ENCODE results near the gene PSMD11. TPM values are rescaled to one million over a fixed set of nuclear protein-coding genes. Genes with fewer than 3 reads are reported as not detected.
A peak's percentile ranks its signal among the peaks of the same experiment; 100 is the strongest.

PSMD11 gene
- total RNA-seq, 2 donors from 2014 or later: 108 to 161 TPM

DNA sequence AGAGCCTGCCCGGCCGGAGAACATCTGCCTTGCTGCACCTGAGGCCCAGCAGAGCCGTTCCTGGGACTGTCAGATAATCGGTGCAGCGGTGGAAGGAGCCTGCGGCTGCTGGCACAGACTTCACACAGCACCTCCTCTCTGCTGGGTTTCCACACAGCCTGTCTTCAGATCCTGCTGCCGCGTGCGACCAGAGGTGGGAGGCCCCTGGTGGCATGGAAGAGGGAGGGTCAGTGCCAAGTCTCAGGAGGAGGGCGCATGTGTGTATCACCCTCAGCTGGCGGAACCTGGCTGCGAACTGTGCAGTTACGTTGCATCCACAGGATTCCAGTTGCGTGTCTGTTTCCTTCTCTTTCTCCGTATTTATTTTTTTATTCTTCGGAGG, 45.8 kb downstream of the PSMD11 start:
- Mint-ChIP-seq H3K27me3 (no peaks in the 10 kb centered on the region), H3K4me1 (peaks cover 20% of the 10 kb centered on the region), H3K9me3 (no peaks in the 10 kb centered on the region), H3K36me3 (ENCODE audit: low read depth) (peaks cover 39% of the 10 kb centered on the region), H3K27ac (no peak overlapping the region), H3K4me3 (peak overlapping the region; percentile 94)
- ATAC-seq (replicated peaks): no peak

DNA sequence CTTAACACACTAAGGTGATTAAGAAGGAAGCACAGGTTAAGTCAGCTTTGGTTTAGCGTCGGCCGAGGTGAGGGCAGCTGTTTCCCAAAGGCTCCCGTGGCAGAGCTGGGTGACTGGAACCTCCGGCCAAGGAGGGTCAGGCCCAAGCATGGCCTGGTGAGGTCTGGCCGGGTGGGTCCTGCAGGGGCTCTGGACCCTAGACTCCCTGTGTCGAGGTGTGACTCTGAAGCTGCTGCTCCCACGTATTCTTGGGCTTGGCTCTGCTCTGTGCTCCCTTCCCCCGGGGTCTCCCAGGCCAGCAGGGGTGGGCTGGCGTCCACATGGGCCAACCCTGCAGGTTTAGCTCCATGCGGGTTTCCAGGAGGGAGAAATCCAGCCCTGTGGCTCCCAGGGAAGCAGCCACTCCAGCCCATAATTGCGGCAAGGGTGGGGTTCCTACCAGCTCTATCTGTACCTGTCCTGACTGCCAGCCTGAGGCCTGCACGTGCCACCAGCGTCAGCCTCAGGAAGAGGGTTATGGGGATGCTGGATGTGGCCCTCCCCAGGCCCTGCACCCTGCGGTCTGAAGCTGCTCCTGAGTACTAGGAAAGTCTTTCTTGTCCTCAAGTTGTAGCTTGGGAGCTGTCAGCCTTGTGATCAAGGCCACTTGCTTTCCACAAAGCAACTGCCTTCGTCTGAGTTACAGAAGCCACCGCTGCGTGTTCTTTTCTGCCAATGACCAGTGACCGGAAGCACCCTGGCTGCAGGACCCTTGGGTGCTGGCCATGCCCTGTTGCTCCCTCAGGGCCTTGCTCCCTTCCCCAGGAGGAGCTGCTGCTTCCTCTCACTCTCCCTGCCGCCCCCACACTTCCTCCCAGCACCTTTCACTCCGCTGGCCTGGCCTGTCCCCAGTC, 47.3 kb downstream of the PSMD11 start:
- H3K4me3 Mint-ChIP-seq: peak overlapping the region; percentile 94
- peak overlapping the region; percentile 39 for H3K27ac Mint-ChIP-seq
- H3K27me3 Mint-ChIP-seq: no peaks in the 10 kb centered on the region
- ATAC-seq (replicated peaks): peak; percentile 54
- H3K4me1 Mint-ChIP-seq: peaks cover 20% of the 10 kb centered on the region
- no peaks in the 10 kb centered on the region for H3K9me3 Mint-ChIP-seq
- peaks cover 39% of the 10 kb centered on the region for H3K36me3 Mint-ChIP-seq (ENCODE audit: low read depth)

GRCh38 chr17:32492264-32492589, 47.9 kb downstream of the PSMD11 start:
- H3K4me3 Mint-ChIP-seq: peak overlapping the region; percentile 94
- no peaks in the 10 kb centered on the region for H3K9me3 Mint-ChIP-seq
- no peaks in the 10 kb centered on the region for H3K27me3 Mint-ChIP-seq
- peak overlapping the region; percentile 39 for H3K27ac Mint-ChIP-seq
- H3K36me3 Mint-ChIP-seq (ENCODE audit: low read depth): peaks cover 39% of the 10 kb centered on the region
- ATAC-seq (replicated peaks): no peak
- H3K4me1 Mint-ChIP-seq: peaks cover 20% of the 10 kb centered on the region

DNA sequence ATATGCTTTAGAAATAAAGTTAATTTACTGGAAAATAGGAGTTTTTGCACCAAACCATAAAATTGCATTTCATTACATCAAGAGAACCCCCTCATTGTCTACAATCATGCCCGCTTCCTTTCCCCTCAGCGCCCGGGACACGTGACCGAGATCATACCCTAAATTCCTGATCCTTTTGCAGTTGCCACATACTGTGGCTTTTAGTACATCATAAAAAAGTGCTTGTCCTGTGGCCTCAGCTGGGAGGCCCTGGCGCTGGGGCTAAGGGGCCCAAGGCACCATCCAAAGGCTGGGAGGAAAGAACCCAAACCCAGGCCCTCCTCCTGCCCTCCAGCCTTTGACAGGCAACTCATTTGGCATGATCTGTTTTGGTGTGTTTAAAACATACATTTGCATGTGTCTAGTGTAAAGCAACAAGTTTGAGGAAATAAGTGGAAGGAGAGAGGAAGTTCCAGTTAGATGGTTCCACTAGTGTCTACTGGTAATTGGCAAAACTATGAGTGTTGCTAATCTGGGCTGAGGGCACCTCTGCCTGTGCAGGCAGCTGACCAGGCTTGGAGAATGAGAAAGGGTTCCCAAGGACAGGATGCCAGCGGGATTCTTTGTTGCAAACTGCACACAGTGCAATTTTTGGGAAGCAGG, 48.5 kb downstream of the PSMD11 start:
- Mint-ChIP-seq H3K27me3 (no peaks in the 10 kb centered on the region), H3K4me3 (peak overlapping the region; percentile 94), H3K9me3 (no peaks in the 10 kb centered on the region), H3K4me1 (peaks cover 20% of the 10 kb centered on the region), H3K27ac (peak overlapping the region; percentile 39), H3K36me3 (ENCODE audit: low read depth) (peaks cover 35% of the 10 kb centered on the region)
- no peak for ATAC-seq (replicated peaks)

- H3K27ac Mint-ChIP-seq: no peak overlapping the region
- H3K27me3 Mint-ChIP-seq: no peaks in the 10 kb centered on the region
- H3K9me3 Mint-ChIP-seq: no peaks in the 10 kb centered on the region
- peaks cover 16% of the 10 kb centered on the region for H3K4me1 Mint-ChIP-seq
- H3K36me3 Mint-ChIP-seq (ENCODE audit: low read depth): peaks cover 27% of the 10 kb centered on the region
- ATAC-seq (replicated peaks): no peak
- no peak overlapping the region for H3K4me3 Mint-ChIP-seq
Observed at GRCh38 chr17:32493571-32493970, 49.3 kb downstream of the PSMD11 start.

DNA sequence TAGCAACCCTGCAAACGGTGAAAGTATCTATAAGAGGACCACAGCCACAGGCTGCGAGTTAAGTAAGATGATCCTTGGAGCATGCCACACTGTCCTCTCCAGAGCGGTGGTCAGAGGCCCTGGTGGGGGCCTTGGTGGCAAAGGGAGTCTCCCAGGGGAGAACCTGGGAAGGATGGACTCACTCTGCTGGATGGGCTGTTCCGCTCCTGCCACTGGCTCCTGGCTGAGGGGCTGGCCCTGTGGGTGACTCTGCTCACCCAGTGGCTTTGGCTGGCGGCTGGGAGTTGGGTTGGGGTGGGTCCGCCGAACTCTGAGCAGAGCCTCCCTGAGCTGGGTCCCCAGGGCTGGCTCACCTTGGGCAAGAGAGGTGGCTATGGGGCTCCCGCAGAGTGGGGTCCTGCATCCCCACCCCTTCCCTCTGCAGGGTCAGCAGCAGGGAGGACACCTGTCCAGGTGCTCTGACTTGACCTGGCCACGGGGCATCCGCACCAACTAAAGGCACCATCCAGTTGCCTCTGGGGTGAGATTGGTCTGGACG, 49.7 kb downstream of the PSMD11 start:
- Mint-ChIP-seq H3K36me3 (ENCODE audit: low read depth) (peaks cover 22% of the 10 kb centered on the region), H3K4me3 (no peak overlapping the region), H3K27me3 (no peaks in the 10 kb centered on the region), H3K4me1 (peaks cover 16% of the 10 kb centered on the region), H3K27ac (no peak overlapping the region), H3K9me3 (no peaks in the 10 kb centered on the region)
- no peak for ATAC-seq (replicated peaks)

DNA sequence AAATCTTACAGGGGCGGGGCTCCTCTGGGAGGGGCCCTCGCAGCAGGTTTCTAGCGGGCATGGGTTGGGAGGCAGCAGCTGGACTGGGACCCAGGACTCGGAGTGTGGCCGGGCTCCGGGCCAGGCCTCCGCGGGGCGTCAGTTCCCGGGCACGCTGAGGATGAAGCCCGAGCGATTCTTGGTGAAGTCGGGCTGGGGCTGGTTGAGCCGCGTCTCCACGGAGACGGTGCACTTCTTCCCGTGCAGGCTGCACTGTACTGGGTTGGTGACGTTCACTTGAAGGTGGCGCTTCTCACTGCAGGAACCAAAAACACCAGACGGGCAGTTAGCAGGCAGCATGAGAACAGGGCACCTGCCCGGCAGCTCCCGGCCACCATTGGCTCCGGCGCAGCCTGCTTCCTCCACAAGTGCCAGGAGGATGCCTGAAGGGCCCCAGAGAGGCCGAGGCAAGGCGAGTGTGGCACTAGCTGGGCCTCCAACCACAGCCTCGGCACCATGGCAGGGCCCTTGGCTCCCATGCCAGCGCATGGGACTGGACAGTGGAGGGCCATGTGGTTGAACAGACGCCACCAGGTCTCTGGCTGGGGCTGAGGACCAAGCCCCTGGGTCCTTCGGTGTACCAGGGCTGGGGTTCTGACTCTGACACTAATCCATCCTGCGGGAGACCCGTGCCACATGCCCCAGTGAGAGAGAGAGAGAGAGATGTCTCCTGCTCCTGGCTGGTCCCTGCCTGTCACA, 50.5 kb downstream of the PSMD11 start:
- H3K27me3 Mint-ChIP-seq: no peaks in the 10 kb centered on the region
- H3K4me1 Mint-ChIP-seq: peaks cover 16% of the 10 kb centered on the region
- H3K36me3 Mint-ChIP-seq (ENCODE audit: low read depth): peaks cover 15% of the 10 kb centered on the region
- ATAC-seq (replicated peaks): no peak
- no peak overlapping the region for H3K27ac Mint-ChIP-seq
- no peak overlapping the region for H3K4me3 Mint-ChIP-seq
- no peaks in the 10 kb centered on the region for H3K9me3 Mint-ChIP-seq

DNA sequence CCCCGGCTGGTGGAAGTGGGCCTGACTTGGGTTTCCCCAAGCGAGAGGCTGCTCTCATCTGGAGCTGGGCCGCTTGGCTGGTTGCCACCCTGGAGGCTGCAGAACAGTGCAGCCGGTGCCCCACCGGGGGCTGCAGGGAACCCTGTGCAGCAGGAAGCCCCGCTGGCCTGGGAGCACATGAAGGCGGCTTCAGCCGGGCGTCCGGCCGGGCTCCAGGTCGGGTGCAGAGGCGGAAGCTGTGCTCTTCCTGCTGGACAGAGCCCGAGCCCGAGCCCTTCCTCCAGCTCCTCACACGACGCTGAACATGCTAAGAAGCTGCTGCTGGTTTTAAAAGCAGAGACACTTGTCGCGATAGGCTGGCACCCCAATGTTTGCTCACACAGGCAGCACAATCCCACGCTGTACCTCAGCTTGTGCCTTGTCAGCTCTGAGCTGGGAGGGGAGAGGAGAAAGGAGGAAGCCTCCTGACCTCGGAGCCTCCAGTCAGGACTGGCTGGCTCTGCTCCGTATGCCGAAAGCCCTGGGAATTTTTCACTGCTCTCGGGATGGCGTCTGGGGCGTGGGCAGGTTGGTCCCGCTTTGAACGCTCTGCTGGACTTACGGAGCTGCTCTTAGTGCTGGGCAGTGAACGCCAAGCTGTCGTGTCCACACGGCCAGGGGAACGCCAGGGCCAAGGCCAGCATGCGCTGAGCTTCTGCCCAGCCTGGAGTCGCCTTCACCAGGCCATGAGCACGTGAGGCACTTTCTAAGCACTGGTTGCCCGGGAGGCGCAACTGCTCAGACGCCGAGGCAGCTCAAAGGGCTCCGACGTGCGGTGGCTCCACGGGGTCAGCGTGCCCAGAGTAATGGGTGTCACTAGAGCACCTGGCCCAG, 51.3 kb downstream of the PSMD11 start:
- H3K9me3 Mint-ChIP-seq: no peaks in the 10 kb centered on the region
- ATAC-seq (replicated peaks): no peak
- peaks cover 7% of the 10 kb centered on the region for H3K36me3 Mint-ChIP-seq (ENCODE audit: low read depth)
- H3K4me1 Mint-ChIP-seq: peaks cover 16% of the 10 kb centered on the region
- H3K27ac Mint-ChIP-seq: no peak overlapping the region
- no peaks in the 10 kb centered on the region for H3K27me3 Mint-ChIP-seq
- no peak overlapping the region for H3K4me3 Mint-ChIP-seq

GRCh38 chr17:32496395-32497073, 52.2 kb downstream of the PSMD11 start:
- Mint-ChIP-seq H3K4me3 (no peak overlapping the region), H3K4me1 (peaks cover 16% of the 10 kb centered on the region), H3K36me3 (ENCODE audit: low read depth) (no peaks in the 10 kb centered on the region), H3K9me3 (no peaks in the 10 kb centered on the region), H3K27ac (no peak overlapping the region), H3K27me3 (no peaks in the 10 kb centered on the region)
- no peak for ATAC-seq (replicated peaks)

DNA sequence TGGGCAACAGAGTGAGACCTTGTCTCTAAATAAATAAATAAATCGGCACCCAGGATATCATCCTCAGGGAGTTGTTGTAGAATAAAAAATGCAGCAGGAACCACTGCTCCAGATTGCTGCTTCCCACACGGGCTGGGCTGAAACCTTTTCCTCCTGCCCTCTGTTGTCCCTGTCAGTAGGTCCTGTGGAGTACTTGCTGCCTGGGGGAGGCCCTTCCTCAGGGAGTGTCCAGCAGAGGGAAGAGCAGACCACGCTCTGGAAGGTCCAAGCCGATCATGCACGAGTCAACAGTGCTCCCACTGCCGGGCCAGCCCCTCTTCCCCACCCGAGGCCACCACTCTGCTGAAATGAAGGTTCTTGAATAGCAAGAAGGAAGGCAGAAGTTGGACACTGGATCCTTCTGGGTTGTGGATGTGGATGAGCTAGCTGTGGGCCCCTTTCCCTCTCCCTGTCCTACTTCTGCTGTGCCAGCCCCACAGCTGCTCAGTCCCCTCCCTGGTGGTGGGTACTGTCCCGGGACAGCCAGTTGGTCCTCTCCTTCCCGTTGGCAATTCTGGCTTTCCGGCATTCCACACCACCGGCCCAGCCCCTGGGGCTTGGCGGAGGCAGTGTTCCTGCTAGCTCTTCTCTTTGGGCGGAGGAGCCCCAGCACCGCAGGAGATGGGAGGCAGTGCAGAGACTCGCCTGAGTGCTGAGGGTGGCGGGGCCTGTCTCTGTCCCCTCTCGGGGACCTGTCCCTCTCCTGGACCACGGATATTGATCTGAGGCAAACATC, 53.3 kb downstream of the PSMD11 start:
- Mint-ChIP-seq H3K4me3 (no peak overlapping the region), H3K4me1 (peaks cover 13% of the 10 kb centered on the region), H3K27ac (no peak overlapping the region), H3K9me3 (no peaks in the 10 kb centered on the region), H3K27me3 (no peaks in the 10 kb centered on the region), H3K36me3 (ENCODE audit: low read depth) (no peaks in the 10 kb centered on the region)
- ATAC-seq (replicated peaks): no peak

GRCh38 chr17:32498391-32498790, 54.1 kb downstream of the PSMD11 start:
- H3K4me1 Mint-ChIP-seq: peaks cover 13% of the 10 kb centered on the region
- H3K9me3 Mint-ChIP-seq: no peaks in the 10 kb centered on the region
- H3K4me3 Mint-ChIP-seq: no peak overlapping the region
- H3K36me3 Mint-ChIP-seq (ENCODE audit: low read depth): no peaks in the 10 kb centered on the region
- no peak overlapping the region for H3K27ac Mint-ChIP-seq
- no peak for ATAC-seq (replicated peaks)
- no peaks in the 10 kb centered on the region for H3K27me3 Mint-ChIP-seq

GRCh38 chr17:32502013-32502412, 57.7 kb downstream of the PSMD11 start:
- no peaks in the 10 kb centered on the region for H3K9me3 Mint-ChIP-seq
- no peak overlapping the region for H3K4me3 Mint-ChIP-seq
- no peaks in the 10 kb centered on the region for H3K36me3 Mint-ChIP-seq (ENCODE audit: low read depth)
- no peaks in the 10 kb centered on the region for H3K27me3 Mint-ChIP-seq
- peak overlapping the region; percentile 28 for H3K27ac Mint-ChIP-seq
- no peak for ATAC-seq (replicated peaks)
- peaks cover 37% of the 10 kb centered on the region for H3K4me1 Mint-ChIP-seq

DNA sequence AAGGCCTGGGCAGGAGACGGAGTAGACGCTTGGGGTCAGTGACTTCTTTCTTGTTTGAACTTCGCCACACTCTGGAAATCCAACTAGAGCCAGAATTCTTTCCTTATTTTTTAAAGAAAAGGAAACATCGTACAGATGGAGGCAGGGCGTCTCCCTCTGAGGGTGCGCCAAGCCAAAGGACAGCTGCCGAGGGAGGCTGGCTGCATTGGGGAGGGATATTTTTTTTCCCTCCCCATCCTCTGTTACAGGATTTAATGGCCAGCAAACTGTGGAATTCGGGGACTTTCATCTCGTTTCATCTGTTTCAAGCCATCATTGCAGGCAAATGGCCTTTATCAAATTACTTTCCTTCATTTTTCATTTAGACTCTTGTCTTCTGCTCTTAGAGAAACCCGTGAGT, 58.4 kb downstream of the PSMD11 start:
- H3K27me3 Mint-ChIP-seq: no peaks in the 10 kb centered on the region
- ATAC-seq (replicated peaks): no peak
- no peaks in the 10 kb centered on the region for H3K9me3 Mint-ChIP-seq
- no peaks in the 10 kb centered on the region for H3K36me3 Mint-ChIP-seq (ENCODE audit: low read depth)
- peak overlapping the region; percentile 75 for H3K4me3 Mint-ChIP-seq
- H3K27ac Mint-ChIP-seq: peak overlapping the region; percentile 28
- H3K4me1 Mint-ChIP-seq: peaks cover 37% of the 10 kb centered on the region

All from activated T-helper 17 cell treated with anti-CD3 and anti-CD28 coated beads, Interleukin-2, amount 50 U/mL, for 72 hours (primary cell).